DMS 273 (cell line): Measurements from ENCODE around the gene ZKSCAN4.
A peak's percentile ranks its signal among the peaks of the same experiment; 100 is the strongest.

Experiments
- DNase-seq: peaks from one replicate; lab custom pipeline; 2025; ENCODE audit not compliant: unreplicated experiment; lab: John Stamatoyannopoulos, UW

Gene ZKSCAN4

GRCh38 chr6:28250747-28251146 lies 1.3 kb downstream of the ZKSCAN4 start:
- no peak for DNase-seq

DNA sequence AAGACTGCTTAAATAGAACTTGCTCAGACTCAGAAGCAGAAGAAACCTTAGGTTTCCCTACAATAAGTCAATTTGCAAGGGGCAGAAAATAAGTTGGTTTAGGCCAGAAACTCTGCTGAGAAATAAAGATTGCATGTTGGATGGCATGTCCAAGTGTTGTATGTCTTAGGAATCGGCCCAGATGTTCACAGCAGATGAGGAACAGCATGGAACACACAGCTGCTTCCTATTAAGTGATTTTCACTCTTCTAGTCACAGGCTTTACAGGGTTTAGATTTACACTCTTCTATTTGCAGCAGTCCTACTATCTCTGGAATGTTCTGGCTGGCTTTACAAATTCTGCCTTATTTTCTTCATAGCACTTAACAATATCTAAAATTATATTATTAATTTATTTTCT lies 3.2 kb downstream of the ZKSCAN4 start:
- DNase-seq, result no peak

DNA sequence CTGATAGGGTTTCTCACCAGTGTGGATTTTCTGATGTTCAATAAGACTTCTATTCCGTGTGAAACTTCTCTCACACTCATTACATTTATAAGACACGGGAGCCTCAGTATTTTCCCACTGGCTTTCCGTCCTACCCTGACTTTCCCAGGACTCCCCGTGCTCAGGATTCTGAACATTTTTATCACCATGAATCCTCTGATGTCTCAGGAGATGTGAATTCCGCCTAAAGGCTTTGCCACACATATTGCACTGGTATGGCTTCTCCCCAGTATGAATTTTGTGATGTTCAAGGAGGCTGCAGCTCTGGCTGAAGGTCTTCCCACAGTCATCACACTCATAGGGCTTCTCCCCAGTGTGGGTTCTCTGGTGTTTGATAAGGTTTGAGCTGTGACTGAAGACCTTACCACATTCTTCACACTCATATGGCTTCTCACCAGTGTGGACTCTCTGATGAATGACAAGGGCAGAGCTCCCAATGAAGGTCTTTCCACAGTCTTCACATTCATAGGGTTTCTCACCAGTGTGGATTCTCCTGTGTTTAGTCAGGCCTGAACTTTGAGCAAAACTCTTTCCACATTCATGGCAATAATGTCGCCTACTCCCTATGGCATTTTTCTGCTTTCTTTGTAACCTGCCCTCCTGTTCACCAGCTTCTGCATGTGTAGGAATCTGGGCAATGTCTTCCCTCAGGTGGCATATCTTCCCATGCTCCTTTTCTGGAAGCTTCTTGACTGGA lies 6.7 kb downstream of the ZKSCAN4 start:
- no peak for DNase-seq

DNA sequence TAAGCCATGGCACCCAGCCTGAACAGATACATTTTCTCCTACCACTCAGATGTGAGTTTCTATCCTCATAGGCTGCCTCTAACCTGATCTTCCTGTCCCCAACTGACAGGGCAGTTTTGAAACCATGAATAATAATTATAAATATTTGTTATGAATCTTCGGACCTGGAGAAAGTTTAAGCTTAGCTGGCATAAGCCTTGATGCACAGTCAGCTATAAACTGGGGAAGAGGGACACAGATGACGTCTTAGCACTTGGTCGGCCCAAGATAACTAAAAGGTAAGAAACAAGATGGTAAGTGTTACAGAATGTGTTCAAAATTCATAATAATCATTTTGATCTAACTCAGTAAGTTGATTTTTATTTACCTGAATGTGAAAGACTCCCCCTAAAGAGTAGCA lies 8.1 kb downstream of the ZKSCAN4 start:
- DNase-seq, result no peak

DNA sequence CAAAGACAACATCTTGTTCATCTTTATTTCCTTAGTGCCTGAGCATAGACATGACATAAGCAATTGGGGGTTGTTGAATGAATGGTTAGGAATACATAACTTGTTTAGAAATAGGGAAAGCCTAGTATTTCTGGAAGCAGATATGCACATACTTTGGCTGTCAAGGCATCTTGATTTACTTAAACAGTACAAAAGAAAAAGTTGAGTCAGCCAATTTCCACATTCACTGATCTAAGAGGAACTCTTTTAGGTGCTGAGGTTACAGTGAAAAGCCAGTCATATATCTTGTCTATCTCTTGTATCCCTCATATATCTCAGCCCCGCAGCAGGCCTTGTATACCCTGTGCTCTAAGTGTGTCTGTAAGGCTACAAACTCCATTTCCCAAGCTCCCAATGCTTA lies 11.6 kb downstream of the ZKSCAN4 start:
- no peak for DNase-seq

DNA sequence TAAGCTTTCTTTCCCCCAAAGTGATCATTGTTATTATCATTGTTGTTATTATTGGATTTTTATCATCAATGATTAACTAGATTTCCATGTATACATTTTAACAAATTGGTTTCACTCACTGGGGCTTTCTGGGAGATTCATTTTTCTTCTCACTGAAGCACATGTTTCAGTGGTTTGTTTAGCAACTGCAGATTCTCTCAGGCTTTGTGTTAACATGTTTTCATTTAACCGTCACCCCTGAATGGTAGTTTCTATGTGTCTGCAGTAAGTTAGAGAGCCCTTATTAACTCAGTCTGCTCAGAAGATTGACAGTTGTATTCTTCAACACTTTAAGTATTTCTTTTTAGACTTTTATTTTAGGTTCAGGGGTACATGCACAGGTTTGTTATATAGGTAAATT lies 12.4 kb downstream of the ZKSCAN4 start:
- no peak for DNase-seq

DNA sequence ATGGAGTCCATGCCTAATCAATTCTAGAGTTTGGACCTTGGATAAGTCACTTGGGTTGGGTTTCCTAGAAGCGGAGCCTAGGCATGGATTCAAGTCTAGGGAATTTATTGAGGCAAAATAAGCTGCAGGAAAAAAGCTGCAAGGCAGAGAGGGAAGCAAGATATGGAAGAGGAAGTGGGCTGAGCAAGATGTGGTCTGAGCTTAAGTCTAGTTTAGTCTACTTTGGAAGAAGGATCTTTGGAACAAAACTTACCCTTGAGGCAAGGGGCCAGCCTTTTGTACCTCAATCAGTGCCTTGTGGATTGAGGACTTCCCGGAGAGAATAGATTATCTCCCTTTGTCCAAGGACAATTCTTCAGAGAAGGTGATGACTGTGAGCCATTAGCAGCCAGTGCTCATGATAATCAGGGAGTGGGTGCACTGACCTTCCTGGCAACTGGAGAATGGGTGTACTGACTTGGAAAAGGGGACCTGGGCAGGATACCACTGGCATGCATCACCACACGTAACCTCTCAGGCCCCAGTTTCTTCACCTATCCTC lies 16.1 kb downstream of the ZKSCAN4 start:
- DNase-seq, result no peak

- DNase-seq, result no peak
These were observed 19.3 kb downstream of the ZKSCAN4 start for GRCh38 chr6:28232785-28233184.

- no peak for DNase-seq
These were observed 25.6 kb downstream of the ZKSCAN4 start for GRCh38 chr6:28226460-28226859.

DNA sequence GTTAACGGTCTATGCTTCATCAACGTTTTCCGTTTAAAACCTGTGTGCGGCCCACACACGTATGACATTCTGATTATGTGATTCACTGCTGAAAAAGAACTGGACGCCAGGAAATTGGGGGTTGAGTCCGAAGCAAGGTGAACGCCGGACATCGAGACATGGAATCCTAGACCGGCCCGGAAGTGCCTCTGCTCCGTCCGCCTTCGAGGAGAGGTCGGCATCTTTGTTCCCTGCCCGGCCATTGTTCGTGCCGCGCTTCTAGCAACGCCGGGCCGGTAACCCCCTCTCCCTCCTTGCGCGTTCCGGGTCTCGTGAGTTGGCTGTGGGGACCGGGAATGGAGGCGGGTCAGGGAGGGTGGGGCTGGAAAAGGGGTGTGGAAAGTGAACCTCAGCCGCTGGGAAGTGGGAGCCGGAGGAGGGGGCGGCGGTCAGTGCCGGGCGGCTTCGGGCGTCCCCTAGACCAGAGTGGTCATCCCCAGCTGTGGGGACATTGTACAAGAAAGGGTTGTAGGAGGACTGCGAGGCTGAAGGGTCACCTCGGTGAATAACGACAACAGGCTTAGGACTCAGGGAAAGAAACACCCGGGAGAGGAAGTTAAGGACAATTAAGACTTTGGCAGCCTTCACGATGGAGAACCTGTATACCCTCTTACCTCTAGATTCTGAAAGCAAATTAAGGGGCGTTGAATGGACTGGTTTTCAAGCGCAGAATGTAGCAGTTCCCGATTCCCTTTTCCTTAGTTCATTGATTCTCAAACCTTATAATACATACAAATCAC lies 26.8 kb downstream of the ZKSCAN4 start, which contains the start of gene ZSCAN9:
Gene ZSCAN9, plus strand, starts transcription at position 220 of the 779 bp plus-strand sequence. CDS start 1,810 bp downstream, outside the sequence.
- peak; percentile 92 for DNase-seq

DNA sequence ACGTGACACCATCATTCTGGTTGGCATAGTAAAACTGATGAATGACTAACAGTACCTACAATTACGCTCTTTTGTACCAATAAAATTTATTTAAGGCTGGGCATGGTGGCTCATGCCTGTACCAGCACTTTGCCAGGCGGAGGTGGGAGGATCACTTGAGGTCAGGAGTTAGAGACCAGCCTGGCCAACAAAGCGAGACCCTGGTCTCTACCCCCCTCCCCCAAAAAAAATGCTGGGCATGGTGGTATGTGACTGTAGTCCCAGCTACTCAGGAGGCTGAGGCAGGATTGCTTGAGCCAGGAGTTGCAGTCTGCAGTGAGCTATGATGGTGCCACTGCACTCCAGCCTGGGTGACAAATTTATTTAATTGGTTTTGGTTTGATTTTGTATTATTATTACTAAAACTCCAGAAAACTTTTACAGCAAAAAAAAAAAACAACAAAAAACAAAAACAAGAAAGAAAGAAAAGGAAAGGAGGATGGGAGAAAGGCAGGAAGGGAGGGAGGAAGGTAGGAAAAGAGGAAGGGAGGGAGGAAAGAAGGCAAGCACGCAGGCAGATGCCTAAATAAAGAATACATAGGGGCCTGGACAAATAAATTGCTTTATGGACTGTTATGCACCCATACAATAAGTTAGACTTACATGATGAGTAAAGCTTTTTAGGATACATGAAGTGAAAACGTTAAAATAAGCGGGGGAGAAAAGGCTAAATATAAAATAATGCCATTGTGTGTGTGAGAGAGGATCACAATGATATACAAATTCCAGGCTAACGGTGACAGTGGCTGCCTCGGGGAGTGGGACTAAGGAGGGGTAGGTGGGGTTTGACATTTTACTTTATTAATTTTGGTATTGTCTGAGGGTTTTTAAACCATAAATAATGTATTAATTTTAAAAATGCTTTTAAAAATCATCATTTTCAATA lies 27.7 kb downstream of the ZKSCAN4 start:
- peak; percentile 29 for DNase-seq

GRCh38 chr6:28220257-28221133 lies 31.6 kb downstream of the ZKSCAN4 start:
- no peak for DNase-seq

DNA sequence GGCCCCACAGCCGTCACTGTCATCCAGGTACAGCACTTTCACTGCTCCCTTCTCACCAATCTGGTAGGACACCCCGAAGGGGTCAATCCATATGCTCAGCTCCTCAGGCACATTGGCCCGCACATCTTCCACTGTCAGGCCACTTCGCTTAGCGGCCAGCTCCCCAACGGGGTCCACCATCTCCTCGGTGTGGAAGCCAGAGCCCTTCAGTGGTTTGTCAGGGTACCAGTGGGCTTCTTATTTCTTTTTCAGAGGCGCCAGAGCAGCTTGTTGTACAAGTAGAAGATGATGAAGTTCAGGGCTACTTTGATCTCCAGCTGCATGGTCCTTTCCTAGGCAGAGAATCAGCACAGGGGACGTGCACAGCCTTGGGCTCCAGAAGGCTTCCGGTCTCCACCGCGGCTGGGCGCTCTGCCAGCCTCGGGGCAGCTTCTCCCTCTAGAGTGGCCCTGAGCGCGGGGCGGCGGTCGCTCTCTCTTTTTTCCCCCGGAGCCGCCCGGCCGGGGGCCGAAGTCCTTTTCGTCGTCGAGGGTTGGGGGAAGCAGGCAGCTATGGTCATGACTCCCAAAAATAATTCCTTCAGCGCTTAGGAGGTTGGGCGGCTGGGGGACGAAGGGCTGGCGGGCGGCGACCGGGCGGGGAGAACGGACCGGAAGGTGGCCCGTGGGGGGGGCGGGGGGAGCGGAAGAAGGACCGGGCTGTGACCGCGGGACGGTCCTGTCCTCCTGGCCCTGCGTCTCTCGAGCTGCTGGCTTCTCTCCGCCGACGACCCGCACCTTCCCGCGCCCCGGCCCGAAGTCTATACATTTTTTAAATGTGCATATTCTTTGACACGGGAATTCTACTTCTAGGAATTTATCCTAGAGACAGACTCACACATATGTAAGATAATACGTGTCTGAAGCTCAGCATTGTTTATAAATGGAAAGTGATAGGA lies 33.5 kb downstream of the ZKSCAN4 start:
- DNase-seq, result peak; percentile 88

- DNase-seq, result no peak
These were observed 34.2 kb downstream of the ZKSCAN4 start for GRCh38 chr6:28217890-28218289.

GRCh38 chr6:28215425-28215824 lies 36.6 kb downstream of the ZKSCAN4 start:
- no peak for DNase-seq

- DNase-seq, result no peak
These were observed 38.9 kb downstream of the ZKSCAN4 start for GRCh38 chr6:28213213-28213523.

- DNase-seq, result peak; percentile 89
These were observed 39.4 kb downstream of the ZKSCAN4 start for GRCh38 chr6:28212510-28213212.

GRCh38 chr6:28211840-28212509 lies 40.1 kb downstream of the ZKSCAN4 start:
- DNase-seq, result no peak
